ENCODE results near the gene BOC. TPM values are rescaled to one million over a fixed set of nuclear protein-coding genes. Genes with fewer than 3 reads are reported as not detected.

BOC gene
- total RNA-seq, 4 donors from 2014 or later = 61.3 to 75.3 (median 68.0) TPM

- intact Hi-C loops (cut with DNase I; ENCODE audit: low total_unique reads) = no loop called here
- peak in 1 of 2 donors; percentile 25 for DNase-seq (ENCODE audit: low spot score in 2 of 2)
- no peak for TF ChIP-seq POLR2A (IDR thresholded peaks at IDR 0.05)
- TF ChIP-seq, protein P1, sequence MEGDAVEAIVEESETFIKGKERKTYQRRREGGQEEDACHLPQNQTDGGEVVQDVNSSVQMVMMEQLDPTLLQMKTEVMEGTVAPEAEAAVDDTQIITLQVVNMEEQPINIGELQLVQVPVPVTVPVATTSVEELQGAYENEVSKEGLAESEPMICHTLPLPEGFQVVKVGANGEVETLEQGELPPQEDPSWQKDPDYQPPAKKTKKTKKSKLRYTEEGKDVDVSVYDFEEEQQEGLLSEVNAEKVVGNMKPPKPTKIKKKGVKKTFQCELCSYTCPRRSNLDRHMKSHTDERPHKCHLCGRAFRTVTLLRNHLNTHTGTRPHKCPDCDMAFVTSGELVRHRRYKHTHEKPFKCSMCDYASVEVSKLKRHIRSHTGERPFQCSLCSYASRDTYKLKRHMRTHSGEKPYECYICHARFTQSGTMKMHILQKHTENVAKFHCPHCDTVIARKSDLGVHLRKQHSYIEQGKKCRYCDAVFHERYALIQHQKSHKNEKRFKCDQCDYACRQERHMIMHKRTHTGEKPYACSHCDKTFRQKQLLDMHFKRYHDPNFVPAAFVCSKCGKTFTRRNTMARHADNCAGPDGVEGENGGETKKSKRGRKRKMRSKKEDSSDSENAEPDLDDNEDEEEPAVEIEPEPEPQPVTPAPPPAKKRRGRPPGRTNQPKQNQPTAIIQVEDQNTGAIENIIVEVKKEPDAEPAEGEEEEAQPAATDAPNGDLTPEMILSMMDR (IDR thresholded peaks at IDR 0.05) = no peak
- WGBS, 2 donors = 82 to 86% methylated on average over 1 of the region's 1 CpG
- H3K4me3 ChIP-seq (ENCODE audit: low read depth, poor library complexity, severe bottlenecking) = no peak overlapping the region
Measured at GRCh38 chr3:113227146-113227545, 15.8 kb downstream of the BOC start.

DNA sequence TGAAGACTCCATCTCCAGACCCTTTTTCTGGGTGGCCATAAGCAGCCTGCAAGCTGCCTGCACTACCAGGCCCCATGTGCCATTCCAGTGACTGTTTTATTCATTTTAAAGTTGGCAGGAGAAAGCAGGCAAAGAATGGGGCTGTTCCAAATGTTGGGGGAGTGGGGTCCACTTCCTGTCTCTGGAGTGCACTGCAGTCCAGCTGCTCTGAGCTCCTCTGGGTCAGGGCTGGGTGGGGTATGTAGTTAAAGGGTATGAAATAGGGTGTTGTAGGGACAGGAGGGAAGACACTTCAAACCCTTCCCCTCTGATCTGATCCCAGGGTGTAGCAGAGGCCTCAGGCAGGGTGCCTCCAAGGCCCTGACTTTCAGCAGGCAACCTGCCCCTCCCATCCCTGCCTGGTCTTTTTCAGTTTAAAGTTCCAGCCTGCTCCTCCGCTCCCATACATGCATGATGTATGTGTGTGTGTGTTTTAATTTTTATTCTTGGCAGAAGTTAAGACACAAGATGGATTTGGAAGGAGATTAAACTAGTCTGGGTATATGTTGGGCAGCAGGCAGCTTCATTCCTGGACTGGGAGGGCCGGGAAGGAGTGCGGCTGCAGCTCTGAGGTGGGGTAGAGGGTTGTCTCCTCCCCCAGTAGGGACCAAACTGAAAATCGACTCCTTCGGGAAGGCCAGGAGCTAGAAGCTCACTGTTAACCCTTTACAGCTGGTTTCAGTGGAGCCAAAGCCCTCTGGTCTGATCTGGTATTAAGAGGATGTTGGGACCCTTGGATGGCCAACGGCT lies 17.3 kb downstream of the BOC start:
- DNase-seq (ENCODE audit: low spot score in 2 of 2) = peak in 1 of 2 donors; percentile 63
- 24 to 37% methylated on average over 6 of the region's 6 CpGs for WGBS, 2 donors
- no peak overlapping the region for H3K4me3 ChIP-seq (ENCODE audit: low read depth, poor library complexity, severe bottlenecking)
- intact Hi-C loops (cut with DNase I; ENCODE audit: low total_unique reads) = no loop called here
- TF ChIP-seq POLR2A (IDR thresholded peaks at IDR 0.05) = no peak
- TF ChIP-seq, protein P1 (IDR thresholded peaks at IDR 0.05) = no peak

GRCh38 chr3:113231391-113231790 lies 20.0 kb downstream of the BOC start:
- no peak overlapping the region for H3K4me3 ChIP-seq (ENCODE audit: low read depth, poor library complexity, severe bottlenecking)
- intact Hi-C loops (cut with DNase I; ENCODE audit: low total_unique reads) = no loop called here
- no peak for DNase-seq (ENCODE audit: low spot score in 2 of 2)
- WGBS, 2 donors = 59 to 67% methylated on average over 1 of the region's 1 CpG
- TF ChIP-seq POLR2A (IDR thresholded peaks at IDR 0.05) = no peak
- TF ChIP-seq, protein P1 (IDR thresholded peaks at IDR 0.05) = no peak

GRCh38 chr3:113231827-113232253 lies 20.5 kb downstream of the BOC start:
- TF ChIP-seq, protein P1 (IDR thresholded peaks at IDR 0.05) = no peak
- TF ChIP-seq POLR2A (IDR thresholded peaks at IDR 0.05) = no peak
- H3K4me3 ChIP-seq (ENCODE audit: low read depth, poor library complexity, severe bottlenecking) = no peak overlapping the region
- peak in 1 of 2 donors; percentile 86 for DNase-seq (ENCODE audit: low spot score in 2 of 2)
- intact Hi-C loops (cut with DNase I; ENCODE audit: low total_unique reads) = no loop called here
- WGBS, 2 donors = 11 to 27% methylated on average over 1 of the region's 1 CpG

DNA sequence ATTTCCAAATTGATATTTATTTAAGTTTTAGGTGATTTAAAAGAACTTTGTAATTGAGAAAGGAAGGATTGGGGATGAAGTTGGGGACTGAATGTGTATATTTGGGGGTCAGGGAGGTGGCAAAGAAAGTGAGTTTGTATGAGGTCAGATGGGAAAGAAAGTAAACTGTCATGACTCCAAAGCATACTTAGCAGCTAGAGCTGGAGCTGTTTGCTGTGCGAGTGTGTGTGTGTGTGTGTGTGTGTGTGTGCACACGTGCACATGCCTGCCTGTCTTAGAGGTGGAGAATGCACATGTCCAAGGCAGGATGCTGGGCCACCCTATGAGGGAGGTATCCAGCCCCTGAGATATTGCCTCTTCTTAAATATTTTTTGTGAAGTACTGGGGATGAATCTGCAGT lies 21.0 kb downstream of the BOC start:
- intact Hi-C loops (cut with DNase I; ENCODE audit: low total_unique reads) = no loop called here
- no peak for TF ChIP-seq POLR2A (IDR thresholded peaks at IDR 0.05)
- TF ChIP-seq, protein P1 (IDR thresholded peaks at IDR 0.05) = no peak
- peak in 1 of 2 donors; percentile 40 for DNase-seq (ENCODE audit: low spot score in 2 of 2)
- H3K4me3 ChIP-seq (ENCODE audit: low read depth, poor library complexity, severe bottlenecking) = no peak overlapping the region
- 38 to 47% methylated on average over 2 of the region's 2 CpGs for WGBS, 2 donors
